ENCODE results near the gene FBLN2.

FBLN2 gene

DNA sequence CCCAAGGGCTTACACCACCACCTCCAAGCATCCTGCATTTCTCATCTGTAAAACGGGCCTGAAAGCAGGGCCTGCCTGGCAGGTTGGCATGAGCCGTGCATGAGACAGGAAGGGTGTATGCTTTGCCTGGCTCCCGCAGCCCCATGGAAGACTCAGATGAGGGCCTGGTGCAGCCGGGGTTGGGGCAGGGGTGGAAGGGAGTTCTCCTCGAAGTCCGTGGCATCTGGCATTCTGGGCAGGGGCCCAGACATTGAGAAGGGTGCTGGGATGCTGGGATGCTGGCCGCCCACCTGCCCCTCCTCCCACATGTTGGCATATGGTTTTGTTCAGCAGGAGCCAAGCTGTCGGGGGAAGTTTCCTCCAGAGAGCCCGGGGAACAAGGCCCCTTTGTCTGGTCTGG lies 13.0 kb upstream of the FBLN2 start:
- Histone ChIP-seq H3K4me3 (replicated peaks; ENCODE audit: insufficient read depth, low read length) (no peak overlapping the region), H3K27ac (replicated peaks) (no peak overlapping the region), H3K27me3 (ENCODE audit: insufficient read depth, poor library complexity, severe bottlenecking) (no peaks in the 10 kb centered on the region)
- DNase-seq (ENCODE audit: low read depth in 1 of 2, low spot score in 1 of 2): no peak
- TF ChIP-seq POLR2AphosphoS5 (IDR thresholded peaks at IDR 0.05; ENCODE audit: low read depth) (no peak), SPI1 (IDR thresholded peaks at IDR 0.05; ENCODE audit: borderline replicate concordance, low read depth) (no peak)
- TF ChIP-seq, protein P1, sequence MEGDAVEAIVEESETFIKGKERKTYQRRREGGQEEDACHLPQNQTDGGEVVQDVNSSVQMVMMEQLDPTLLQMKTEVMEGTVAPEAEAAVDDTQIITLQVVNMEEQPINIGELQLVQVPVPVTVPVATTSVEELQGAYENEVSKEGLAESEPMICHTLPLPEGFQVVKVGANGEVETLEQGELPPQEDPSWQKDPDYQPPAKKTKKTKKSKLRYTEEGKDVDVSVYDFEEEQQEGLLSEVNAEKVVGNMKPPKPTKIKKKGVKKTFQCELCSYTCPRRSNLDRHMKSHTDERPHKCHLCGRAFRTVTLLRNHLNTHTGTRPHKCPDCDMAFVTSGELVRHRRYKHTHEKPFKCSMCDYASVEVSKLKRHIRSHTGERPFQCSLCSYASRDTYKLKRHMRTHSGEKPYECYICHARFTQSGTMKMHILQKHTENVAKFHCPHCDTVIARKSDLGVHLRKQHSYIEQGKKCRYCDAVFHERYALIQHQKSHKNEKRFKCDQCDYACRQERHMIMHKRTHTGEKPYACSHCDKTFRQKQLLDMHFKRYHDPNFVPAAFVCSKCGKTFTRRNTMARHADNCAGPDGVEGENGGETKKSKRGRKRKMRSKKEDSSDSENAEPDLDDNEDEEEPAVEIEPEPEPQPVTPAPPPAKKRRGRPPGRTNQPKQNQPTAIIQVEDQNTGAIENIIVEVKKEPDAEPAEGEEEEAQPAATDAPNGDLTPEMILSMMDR (IDR thresholded peaks at IDR 0.05; ENCODE audit: insufficient read depth, low read length): no peak

DNA sequence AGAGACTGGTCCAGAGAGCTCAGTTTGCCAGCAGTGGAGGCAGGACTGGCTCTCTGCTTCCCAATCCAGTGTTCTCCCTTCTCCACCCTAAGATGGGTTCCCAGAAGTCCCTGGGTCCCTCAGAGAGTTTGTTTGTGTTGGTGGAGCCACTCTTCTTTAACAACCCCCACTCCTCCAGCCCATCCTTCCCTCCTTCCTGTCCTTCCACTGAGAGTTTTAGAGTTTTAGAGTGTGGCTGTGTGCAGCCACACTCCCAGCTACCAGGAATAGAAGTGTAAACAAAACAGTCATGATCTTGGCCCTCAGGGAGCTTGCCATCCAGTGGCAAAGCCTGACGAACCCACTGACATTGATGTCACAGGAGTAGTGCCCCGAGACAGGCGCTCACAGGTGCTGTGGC lies 12.5 kb upstream of the FBLN2 start:
- Histone ChIP-seq H3K4me3 (replicated peaks; ENCODE audit: insufficient read depth, low read length) (no peak overlapping the region), H3K27ac (replicated peaks) (no peak overlapping the region), H3K27me3 (ENCODE audit: insufficient read depth, poor library complexity, severe bottlenecking) (no peaks in the 10 kb centered on the region)
- TF ChIP-seq, protein P1 (IDR thresholded peaks at IDR 0.05; ENCODE audit: insufficient read depth, low read length): no peak
- no peak for TF ChIP-seq POLR2AphosphoS5 (IDR thresholded peaks at IDR 0.05; ENCODE audit: low read depth)
- TF ChIP-seq, protein P2, sequence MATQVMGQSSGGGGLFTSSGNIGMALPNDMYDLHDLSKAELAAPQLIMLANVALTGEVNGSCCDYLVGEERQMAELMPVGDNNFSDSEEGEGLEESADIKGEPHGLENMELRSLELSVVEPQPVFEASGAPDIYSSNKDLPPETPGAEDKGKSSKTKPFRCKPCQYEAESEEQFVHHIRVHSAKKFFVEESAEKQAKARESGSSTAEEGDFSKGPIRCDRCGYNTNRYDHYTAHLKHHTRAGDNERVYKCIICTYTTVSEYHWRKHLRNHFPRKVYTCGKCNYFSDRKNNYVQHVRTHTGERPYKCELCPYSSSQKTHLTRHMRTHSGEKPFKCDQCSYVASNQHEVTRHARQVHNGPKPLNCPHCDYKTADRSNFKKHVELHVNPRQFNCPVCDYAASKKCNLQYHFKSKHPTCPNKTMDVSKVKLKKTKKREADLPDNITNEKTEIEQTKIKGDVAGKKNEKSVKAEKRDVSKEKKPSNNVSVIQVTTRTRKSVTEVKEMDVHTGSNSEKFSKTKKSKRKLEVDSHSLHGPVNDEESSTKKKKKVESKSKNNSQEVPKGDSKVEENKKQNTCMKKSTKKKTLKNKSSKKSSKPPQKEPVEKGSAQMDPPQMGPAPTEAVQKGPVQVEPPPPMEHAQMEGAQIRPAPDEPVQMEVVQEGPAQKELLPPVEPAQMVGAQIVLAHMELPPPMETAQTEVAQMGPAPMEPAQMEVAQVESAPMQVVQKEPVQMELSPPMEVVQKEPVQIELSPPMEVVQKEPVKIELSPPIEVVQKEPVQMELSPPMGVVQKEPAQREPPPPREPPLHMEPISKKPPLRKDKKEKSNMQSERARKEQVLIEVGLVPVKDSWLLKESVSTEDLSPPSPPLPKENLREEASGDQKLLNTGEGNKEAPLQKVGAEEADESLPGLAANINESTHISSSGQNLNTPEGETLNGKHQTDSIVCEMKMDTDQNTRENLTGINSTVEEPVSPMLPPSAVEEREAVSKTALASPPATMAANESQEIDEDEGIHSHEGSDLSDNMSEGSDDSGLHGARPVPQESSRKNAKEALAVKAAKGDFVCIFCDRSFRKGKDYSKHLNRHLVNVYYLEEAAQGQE (IDR thresholded peaks at IDR 0.05; ENCODE audit: insufficient replicate concordance, low read depth): no peak
- TF ChIP-seq GABPA (IDR thresholded peaks at IDR 0.05; ENCODE audit: low read depth): no peak
- no peak for TF ChIP-seq SPI1 (IDR thresholded peaks at IDR 0.05; ENCODE audit: borderline replicate concordance, low read depth)
- DNase-seq (ENCODE audit: low read depth in 1 of 2, low spot score in 1 of 2): no peak

DNA sequence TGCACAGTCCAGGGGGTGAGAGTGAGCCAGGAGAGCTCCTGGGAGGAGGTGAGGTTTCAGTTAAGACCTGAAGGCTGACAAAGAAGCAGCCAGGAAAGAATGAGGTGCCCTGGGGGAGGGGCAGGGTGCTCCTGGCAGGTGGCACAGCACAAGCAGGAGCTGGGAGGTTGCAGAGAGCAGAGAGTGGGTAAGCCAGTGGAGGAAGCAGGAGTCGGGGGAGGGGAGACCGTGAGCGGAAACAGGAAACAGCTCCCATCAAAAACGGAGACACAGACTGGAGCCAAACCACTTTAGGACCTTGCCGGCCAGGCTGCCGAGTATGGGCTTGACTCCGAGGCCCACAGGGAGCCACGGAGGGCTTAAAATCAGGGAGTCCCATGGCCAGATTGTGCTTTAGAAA lies 12.1 kb upstream of the FBLN2 start:
- Histone ChIP-seq H3K27me3 (ENCODE audit: insufficient read depth, poor library complexity, severe bottlenecking) (no peaks in the 10 kb centered on the region), H3K4me3 (replicated peaks; ENCODE audit: insufficient read depth, low read length) (no peak overlapping the region), H3K27ac (replicated peaks) (no peak overlapping the region)
- no peak for TF ChIP-seq POLR2AphosphoS5 (IDR thresholded peaks at IDR 0.05; ENCODE audit: low read depth)
- TF ChIP-seq GABPA (IDR thresholded peaks at IDR 0.05; ENCODE audit: low read depth): no peak
- TF ChIP-seq, protein P2 (IDR thresholded peaks at IDR 0.05; ENCODE audit: insufficient replicate concordance, low read depth): no peak
- TF ChIP-seq, protein P1 (IDR thresholded peaks at IDR 0.05; ENCODE audit: insufficient read depth, low read length): no peak
- no peak for TF ChIP-seq SPI1 (IDR thresholded peaks at IDR 0.05; ENCODE audit: borderline replicate concordance, low read depth)
- DNase-seq (ENCODE audit: low read depth in 1 of 2, low spot score in 1 of 2): no peak

DNA sequence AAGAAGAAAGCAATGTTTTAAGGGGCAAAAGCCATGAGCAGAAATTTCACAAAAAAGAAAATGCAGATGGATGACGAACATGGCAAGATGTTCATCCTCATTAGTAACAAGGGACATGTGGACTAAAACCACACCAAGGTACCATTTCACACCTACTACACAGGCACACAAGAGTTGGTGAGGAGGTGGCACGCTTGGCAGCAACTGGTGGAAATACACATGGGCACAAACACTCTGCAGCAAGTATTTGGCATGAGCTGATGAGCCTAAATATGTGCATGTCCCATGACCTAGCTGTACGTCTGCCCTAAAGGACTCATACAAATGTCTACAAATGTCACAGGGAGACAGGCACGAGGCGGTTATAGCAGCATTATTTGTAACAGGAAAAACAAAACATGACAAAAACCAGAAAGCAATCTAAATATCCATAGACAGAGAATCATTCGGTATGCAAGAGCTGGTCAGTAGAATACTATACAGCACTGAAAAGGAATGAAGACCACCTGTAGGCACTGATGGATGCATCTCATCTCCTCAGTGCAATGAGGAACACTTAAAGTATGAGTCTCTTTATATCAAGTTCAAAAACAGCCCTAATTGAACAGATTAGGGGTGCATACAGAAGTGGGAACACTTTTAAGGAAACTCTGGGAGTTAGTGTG lies 11.5 kb upstream of the FBLN2 start:
- no peaks in the 10 kb centered on the region for H3K27me3 ChIP-seq (ENCODE audit: insufficient read depth, poor library complexity, severe bottlenecking)
- H3K27ac ChIP-seq (replicated peaks): no peak overlapping the region
- H3K4me3 ChIP-seq (replicated peaks; ENCODE audit: insufficient read depth, low read length): no peak overlapping the region
- TF ChIP-seq SPI1 (IDR thresholded peaks at IDR 0.05; ENCODE audit: borderline replicate concordance, low read depth): no peak
- TF ChIP-seq, protein P1 (IDR thresholded peaks at IDR 0.05; ENCODE audit: insufficient read depth, low read length): no peak
- TF ChIP-seq, protein P2 (IDR thresholded peaks at IDR 0.05; ENCODE audit: insufficient replicate concordance, low read depth): no peak
- TF ChIP-seq GABPA (IDR thresholded peaks at IDR 0.05; ENCODE audit: low read depth): no peak
- no peak for TF ChIP-seq POLR2AphosphoS5 (IDR thresholded peaks at IDR 0.05; ENCODE audit: low read depth)
- DNase-seq (ENCODE audit: low read depth in 1 of 2, low spot score in 1 of 2): no peak

Data from HL-60 (cell line).